ENCODE data around the gene FXYD3.

- TF ChIP-seq, protein P1, sequence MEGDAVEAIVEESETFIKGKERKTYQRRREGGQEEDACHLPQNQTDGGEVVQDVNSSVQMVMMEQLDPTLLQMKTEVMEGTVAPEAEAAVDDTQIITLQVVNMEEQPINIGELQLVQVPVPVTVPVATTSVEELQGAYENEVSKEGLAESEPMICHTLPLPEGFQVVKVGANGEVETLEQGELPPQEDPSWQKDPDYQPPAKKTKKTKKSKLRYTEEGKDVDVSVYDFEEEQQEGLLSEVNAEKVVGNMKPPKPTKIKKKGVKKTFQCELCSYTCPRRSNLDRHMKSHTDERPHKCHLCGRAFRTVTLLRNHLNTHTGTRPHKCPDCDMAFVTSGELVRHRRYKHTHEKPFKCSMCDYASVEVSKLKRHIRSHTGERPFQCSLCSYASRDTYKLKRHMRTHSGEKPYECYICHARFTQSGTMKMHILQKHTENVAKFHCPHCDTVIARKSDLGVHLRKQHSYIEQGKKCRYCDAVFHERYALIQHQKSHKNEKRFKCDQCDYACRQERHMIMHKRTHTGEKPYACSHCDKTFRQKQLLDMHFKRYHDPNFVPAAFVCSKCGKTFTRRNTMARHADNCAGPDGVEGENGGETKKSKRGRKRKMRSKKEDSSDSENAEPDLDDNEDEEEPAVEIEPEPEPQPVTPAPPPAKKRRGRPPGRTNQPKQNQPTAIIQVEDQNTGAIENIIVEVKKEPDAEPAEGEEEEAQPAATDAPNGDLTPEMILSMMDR (IDR thresholded peaks at IDR 0.05) = no peak
- TF ChIP-seq EZH2 (IDR thresholded peaks at IDR 0.05) = no peak
- no peak for TF ChIP-seq EZH2phosphoT487 (IDR thresholded peaks at IDR 0.05)
These were observed 8.1 kb upstream of the FXYD3 start for GRCh38 chr19:35107545-35107944.
